Amniotic epithelial cell (primary cell): ENCODE data around the gene SMOC2.
"Not testable (repeated sequence)": the region's sequence is repeated elsewhere in the genome, so short reads cannot be mapped to it uniquely, and the experiment has no call there.

ENCODE experiments used
- DNase-seq: peaks from one replicate; pipeline ENCODE4 v3.0.0-alpha.2; 2010; ENCODE audit warnings: low read depth

Gene SMOC2

GRCh38 chr6:168601111-168601510, 160.1 kb downstream of the SMOC2 start:
- DNase-seq = no peak

DNA sequence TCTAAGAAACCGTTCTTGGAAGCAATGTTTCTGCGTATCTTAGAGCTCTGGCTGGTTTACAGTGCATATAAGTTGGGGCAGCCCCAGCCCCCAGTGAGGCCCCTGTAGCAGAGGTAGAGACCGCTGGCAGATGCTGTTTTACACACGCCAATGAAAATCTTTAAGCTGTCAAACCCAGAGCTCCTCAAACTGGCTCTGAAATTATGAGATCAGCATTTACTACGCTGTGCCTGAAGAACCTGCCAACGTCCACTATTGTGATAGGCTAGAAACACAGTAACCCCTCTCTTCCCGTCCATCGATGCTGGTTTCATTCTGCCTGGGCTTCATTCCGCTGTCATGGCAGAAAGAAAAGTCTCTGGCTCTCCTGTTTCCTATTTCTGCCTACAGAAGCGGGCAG, 160.6 kb downstream of the SMOC2 start:
- no peak for DNase-seq

GRCh38 chr6:168602576-168602975, 161.6 kb downstream of the SMOC2 start:
- DNase-seq = no peak

DNA sequence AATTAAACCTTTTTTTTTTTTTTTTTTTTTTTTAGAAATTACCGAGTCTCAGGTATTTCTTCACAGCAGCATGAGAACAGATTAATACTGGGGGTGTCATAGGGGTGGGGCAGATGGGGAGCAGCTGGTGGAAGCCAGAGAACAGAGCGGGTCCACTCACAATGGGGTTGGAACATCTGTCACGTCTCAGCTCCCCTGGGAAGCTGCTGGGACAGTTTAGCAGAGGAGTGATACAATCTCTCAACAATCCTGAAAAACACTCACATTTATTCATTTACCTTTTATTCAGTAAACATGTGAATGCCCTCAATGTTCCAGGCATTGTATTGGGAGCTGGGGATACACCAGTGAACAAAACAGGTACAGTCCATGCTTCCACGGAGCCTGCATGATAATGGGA, 162.2 kb downstream of the SMOC2 start:
- no peak for DNase-seq

- no peak for DNase-seq
These were observed 165.0 kb downstream of the SMOC2 start for GRCh38 chr6:168605964-168606363.

GRCh38 chr6:168606722-168607121, 165.7 kb downstream of the SMOC2 start:
- DNase-seq = no peak

DNA sequence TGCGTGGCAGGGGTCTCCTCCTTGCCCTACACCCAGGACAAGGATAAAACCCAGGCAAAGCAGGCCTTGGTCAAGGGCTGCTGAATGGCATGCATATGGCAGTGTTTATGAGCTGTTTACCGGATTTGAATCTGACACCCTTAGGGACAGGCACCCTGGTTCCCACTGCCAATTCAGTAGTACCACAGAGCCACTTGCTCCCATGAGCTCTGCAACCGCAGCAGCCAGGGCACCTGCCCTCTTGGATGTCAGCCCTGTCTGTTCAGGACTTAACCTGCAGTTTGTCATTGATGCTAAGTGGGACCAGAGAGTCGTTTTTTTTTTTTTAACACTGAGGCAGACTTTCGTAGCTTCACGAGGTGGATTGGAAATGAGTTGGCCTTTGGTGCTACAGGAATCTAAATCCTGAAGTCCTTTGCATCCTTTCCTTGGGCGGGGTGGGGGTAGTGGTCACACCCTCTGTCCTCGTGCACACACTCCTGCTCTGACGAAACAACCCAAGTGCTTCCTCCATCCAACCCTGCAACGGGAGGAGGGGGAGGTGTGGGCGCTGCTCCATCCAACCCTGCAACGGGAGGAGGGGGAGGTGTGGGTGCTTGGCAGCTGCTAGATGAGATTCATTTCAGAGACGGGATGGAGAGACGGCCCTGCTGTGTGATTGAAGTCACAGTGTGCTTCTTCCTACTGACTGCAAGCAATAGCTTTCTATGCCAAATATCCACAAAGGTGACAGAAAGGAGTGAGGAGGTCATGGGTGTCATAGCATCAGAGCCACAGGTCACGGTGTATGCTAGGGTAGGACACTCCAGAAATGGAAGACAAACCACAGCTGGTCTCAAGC, 166.5 kb downstream of the SMOC2 start:
- no peak for DNase-seq

GRCh38 chr6:168608113-168608400, 167.1 kb downstream of the SMOC2 start:
- DNase-seq = no peak

- DNase-seq = no peak
These were observed 168.2 kb downstream of the SMOC2 start for GRCh38 chr6:168609026-168609685.

DNA sequence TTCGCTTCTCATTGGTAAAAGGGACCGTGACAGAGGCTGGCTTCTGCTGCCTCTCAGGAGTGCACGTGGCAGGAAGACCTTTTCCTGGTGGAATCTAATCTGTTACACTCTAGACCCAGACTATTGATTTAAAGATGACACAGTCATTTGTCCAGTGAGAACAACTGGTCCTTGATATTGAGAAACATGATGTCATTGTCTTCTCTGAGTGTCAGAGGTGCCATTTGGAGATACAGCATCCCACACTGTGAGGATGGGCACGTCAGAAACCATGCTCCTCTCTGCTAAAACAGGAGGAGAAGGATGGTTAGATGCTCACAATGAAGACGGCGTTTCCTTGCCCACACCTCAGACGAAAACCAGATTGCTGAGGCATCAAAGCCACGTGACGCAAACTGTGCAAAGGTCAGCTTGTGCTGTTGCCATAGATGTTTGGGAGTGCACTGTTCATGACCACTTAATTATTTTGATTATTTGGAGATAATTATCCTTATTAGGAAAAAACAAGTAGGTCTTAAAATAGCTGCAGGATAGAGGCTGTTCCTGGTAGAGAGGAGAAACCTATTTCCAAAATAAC, 169.0 kb downstream of the SMOC2 start:
- no peak for DNase-seq

- DNase-seq = not testable (repeated sequence)
These were observed 170.0 kb downstream of the SMOC2 start for GRCh38 chr6:168610966-168611365.

GRCh38 chr6:168611691-168612090, 170.7 kb downstream of the SMOC2 start:
- DNase-seq = no peak

DNA sequence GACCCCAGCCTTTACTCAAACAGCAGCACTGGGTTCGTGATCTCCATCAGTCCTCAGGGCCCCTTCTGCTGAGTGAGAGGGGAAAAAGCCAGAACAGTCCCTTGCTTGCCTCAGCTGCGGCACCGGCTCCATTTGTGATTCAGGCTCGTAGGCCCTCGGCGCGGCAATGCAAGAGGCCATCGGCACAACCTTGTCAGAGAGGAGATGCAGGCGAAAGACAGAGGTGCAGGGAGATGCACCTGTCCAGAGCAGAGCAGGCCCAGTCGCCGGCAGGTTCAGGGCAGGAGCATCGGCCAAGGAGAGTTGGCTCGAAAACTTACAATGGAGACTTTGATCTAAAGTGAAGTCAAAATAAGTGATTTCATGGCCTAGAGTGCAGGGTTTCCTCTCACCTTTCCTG, 171.6 kb downstream of the SMOC2 start:
- no peak for DNase-seq

DNA sequence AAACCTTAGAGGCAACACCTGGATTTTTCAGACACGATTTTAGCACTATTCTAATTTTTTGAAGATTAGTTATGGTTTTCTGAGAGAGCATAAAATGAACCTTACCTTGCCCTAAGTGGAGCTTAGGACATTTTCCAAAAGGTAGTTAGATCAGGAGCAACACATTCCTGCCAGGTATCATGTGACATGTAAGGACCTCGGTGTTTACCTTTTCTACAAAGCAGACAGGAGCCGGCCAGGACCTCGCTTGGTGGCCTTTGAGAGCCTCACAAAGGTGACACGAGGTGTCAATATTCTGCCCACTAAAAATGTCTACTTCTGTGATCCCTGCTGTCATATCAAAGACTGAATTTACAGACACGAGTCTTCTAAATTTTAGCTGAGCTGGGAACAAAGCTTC, 174.9 kb downstream of the SMOC2 start:
- DNase-seq = no peak

DNA sequence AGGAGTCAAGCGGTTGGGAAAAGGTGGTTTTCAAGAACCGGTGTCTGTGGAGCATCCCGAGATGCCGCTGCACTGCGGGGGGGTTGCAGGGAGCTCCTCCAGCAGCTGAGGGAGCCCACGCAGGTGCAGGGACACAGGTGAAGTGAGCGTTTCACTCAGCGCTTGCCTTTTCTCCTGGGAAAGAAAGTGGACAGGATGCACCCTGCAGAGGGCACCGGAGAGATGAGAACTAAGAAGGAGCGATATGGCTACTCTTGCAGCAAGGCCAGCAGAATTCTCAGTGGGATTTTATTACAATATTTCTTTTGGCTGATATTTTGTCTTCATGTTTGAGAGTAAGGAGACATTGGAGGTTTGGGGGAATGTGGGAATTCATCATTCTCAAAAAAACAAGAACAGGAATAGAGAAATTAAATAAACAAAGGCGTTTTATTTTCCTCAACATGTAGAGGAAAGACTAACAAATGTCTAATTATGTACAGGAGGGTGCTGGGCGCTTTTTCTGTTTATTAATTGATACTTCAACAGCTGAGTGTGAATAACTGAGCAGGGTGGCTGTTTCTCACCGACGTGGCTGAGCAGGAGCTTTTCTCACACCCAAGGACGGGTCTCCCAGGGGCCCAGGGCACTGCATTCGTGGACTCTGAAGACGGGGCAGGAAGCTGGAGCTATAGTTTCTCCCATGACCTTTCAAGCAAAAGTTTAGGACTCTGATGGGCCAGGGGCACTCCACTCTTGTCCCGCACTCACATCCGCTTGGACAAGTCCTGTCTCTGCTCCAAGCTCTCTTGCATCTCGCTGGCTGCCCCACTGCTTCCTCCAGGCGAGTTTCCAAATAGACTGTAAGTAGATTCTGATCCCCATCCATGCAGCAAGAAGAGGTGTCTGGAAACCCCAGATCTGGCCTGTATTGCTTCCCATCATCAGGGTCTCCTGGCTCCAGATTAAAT, 176.1 kb downstream of the SMOC2 start:
- no peak for DNase-seq

GRCh38 chr6:168618546-168619315, 177.7 kb downstream of the SMOC2 start:
- no peak for DNase-seq

DNA sequence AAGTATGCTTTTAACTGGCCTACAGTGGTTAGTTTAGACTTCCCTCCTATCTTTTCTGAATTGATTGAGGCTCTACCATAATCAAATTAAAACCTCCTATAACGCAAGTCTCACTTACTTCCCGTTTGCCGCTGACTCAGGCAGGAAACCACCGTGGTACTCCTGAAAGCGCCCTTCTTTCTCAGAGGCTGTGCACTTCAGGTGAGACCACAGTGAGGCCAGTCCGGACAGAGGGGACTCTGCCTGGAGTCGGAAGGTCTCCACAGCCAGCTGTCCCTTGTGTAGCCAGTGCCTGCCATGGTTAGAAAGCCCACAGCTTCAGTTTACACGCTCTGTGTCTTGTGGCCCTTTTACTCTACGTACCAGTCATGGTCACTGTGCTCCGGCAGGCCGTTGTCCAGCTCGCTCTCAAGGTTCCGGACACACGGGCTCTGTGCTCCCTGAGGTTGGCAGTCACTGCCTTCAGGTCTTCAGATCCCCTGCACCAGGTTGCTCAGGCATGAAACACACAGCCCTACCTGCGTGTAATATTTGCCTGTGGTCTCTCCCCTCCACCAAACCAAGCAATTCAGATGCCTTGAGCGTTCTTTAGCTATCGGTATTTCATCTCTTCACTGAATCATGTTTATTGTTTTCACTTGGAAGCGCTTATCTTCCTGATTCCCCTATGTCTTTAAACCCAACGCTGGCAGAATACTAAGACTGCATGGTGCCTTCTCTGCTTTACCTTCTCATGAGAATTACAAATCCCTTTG, 178.8 kb downstream of the SMOC2 start:
- no peak for DNase-seq

DNA sequence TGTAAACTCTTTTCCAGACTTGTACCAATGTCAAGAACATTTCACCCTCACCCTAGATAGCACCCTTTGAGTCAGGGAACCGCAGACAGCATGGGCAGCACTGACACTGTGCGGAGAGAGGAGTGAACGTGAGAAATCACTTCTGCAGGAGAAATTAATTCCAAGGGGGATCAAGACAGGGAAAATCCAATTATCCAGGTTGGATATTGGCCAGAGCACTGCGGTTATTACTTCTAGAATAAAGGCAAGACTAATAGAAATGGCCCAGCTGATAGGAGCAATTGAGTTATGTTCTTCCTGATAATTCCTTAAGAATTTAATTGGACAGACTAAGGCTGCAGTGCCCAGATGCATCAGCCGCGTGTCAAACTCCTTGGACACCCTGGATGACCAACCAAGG, 179.6 kb downstream of the SMOC2 start:
- no peak for DNase-seq

- DNase-seq = no peak
These were observed 182.8 kb downstream of the SMOC2 start for GRCh38 chr6:168623736-168624135.

DNA sequence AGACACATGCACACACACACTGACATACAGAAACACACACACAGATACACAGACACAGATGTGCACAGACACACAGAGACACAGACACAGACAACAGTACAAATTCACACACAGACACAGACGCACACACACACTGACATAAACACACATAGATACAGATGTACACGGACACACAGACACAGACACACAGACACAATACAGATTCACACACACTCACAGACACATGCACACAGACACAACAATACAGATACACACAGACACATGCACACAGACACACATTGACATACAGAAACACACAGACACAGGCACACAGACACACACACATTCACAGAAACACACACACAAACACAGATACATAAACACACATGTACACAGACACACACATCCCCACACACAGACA, 183.6 kb downstream of the SMOC2 start:
- DNase-seq = no peak

GRCh38 chr6:168624948-168625347, 184.0 kb downstream of the SMOC2 start:
- DNase-seq = no peak
